ENCODE measurements around the gene METTL15. TPM values are rescaled to one million over a fixed set of nuclear protein-coding genes. Genes with fewer than 3 reads are reported as not detected.

The METTL15 gene
- total RNA-seq, 1 donor from 2014 or later = 10.3 TPM

DNA sequence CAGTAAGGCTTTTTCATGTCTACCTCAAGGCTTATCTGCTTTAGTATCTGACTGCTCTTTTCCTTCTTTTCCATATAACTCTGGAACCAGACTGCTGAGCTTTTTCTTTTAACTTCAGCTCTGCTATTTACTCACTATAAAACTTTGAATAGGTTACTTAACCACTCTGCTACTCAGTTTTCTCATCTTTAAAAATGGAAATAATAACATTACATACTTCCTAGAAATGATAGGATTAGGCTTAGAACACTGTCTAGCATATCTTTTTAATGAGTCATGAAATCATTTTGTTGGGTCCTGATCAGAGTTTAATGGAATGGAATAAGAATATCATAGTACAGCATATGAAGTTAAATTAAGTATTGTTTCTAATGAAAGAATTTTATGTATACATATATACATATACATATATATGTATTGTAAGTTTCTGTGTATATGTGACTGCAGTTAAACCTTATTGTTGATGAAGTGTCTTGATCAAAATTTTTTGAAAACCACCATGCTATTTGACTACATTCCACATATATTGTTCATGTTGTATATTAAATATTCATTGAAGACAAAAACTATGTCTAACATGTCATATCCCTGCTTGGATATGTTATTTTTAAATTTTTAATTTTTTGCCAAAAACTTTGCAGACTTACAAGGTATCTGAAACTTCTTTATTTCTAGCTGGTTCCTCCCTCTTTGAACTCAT, 120.2 kb downstream of the METTL15 start:
- Mint-ChIP-seq H3K4me1 (ENCODE audit: low read depth) (peaks cover 42% of the 10 kb centered on the region), H3K27ac (ENCODE audit: unreplicated experiment) (peak overlapping the region; percentile 83), H3K36me3 (ENCODE audit: low read depth) (peaks cover 3% of the 10 kb centered on the region), H3K27me3 (ENCODE audit: low read depth) (no peaks in the 10 kb centered on the region), H3K4me3 (ENCODE audit: unreplicated experiment) (no peak overlapping the region), H3K9me3 (ENCODE audit: low read depth) (no peaks in the 10 kb centered on the region)
- DNase-seq (ENCODE audit: low spot score) = no peak
- TF ChIP-seq, protein P1, sequence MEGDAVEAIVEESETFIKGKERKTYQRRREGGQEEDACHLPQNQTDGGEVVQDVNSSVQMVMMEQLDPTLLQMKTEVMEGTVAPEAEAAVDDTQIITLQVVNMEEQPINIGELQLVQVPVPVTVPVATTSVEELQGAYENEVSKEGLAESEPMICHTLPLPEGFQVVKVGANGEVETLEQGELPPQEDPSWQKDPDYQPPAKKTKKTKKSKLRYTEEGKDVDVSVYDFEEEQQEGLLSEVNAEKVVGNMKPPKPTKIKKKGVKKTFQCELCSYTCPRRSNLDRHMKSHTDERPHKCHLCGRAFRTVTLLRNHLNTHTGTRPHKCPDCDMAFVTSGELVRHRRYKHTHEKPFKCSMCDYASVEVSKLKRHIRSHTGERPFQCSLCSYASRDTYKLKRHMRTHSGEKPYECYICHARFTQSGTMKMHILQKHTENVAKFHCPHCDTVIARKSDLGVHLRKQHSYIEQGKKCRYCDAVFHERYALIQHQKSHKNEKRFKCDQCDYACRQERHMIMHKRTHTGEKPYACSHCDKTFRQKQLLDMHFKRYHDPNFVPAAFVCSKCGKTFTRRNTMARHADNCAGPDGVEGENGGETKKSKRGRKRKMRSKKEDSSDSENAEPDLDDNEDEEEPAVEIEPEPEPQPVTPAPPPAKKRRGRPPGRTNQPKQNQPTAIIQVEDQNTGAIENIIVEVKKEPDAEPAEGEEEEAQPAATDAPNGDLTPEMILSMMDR (IDR thresholded peaks at IDR 0.05) = no peak

DNA sequence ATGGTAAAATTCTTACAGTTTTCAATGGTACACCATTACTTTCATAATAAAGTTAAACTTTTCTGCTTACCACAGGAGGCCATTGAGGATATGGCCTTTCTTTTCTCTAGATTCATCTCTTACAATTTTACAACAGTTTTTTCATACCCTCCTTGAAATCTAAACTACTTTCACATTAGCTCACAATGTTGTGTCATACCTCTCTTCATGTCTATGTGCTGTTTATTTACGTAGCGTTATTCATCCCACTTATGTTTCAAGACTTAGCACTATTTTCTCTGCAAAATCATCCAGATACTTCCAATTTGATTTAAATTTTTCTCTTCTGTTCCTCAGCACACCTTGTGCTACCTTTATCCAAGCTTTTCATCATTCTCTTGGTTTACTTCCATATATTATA, 123.3 kb downstream of the METTL15 start:
- H3K36me3 Mint-ChIP-seq (ENCODE audit: low read depth) = peaks cover 4% of the 10 kb centered on the region
- TF ChIP-seq, protein P1 (IDR thresholded peaks at IDR 0.05) = no peak
- no peak for DNase-seq (ENCODE audit: low spot score)
- peaks cover under 1% of the 10 kb centered on the region for H3K9me3 Mint-ChIP-seq (ENCODE audit: low read depth)
- no peak overlapping the region for H3K4me3 Mint-ChIP-seq (ENCODE audit: unreplicated experiment)
- no peak overlapping the region for H3K27ac Mint-ChIP-seq (ENCODE audit: unreplicated experiment)
- no peaks in the 10 kb centered on the region for H3K27me3 Mint-ChIP-seq (ENCODE audit: low read depth)
- peaks cover 37% of the 10 kb centered on the region for H3K4me1 Mint-ChIP-seq (ENCODE audit: low read depth)

DNA sequence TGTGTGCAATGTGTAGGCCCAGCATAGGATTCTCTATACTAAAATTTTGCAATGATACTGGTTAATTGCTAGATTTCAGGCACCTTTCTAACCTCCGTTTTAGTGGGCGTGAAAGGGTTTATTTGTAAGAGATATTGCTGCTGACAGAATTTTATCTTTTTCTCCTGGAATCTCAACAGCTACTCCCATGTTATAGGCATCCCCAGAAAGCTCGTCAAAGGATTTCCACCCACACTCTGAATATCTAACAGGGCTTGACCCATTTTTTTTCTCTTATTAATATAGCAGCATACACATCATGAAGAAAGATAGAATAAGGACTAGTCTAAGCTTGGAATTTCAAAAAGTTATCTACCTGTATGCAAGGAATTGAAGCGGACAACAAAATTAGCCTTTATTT, 124.5 kb downstream of the METTL15 start:
- H3K4me1 Mint-ChIP-seq (ENCODE audit: low read depth) = peaks cover 30% of the 10 kb centered on the region
- no peak for DNase-seq (ENCODE audit: low spot score)
- peaks cover 4% of the 10 kb centered on the region for H3K36me3 Mint-ChIP-seq (ENCODE audit: low read depth)
- peaks cover 3% of the 10 kb centered on the region for H3K9me3 Mint-ChIP-seq (ENCODE audit: low read depth)
- no peaks in the 10 kb centered on the region for H3K27me3 Mint-ChIP-seq (ENCODE audit: low read depth)
- no peak overlapping the region for H3K4me3 Mint-ChIP-seq (ENCODE audit: unreplicated experiment)
- H3K27ac Mint-ChIP-seq (ENCODE audit: unreplicated experiment) = no peak overlapping the region
- TF ChIP-seq, protein P1 (IDR thresholded peaks at IDR 0.05) = no peak

DNA sequence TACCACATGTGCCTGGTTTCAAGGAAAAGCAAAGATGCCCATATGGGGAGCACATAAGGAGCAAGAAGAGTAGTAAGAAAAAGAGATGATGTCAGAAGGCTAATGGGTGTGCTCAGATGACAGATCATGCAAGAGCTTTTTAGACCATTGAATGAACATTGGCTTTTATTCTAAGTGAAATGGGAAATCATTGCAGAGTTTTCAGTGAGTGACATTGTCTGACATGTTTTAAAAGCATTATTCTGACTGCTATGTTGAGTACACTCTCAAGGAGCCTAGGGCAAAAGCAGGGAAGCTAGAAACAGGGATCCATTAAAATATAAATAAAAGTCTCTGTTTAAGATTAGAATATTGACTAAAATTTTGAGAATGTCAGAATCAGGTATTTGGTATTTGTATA, 133.6 kb downstream of the METTL15 start:
- Mint-ChIP-seq H3K36me3 (ENCODE audit: low read depth) (peaks cover 3% of the 10 kb centered on the region), H3K4me1 (ENCODE audit: low read depth) (peaks cover 26% of the 10 kb centered on the region), H3K4me3 (ENCODE audit: unreplicated experiment) (no peak overlapping the region), H3K9me3 (ENCODE audit: low read depth) (no peaks in the 10 kb centered on the region), H3K27ac (ENCODE audit: unreplicated experiment) (no peak overlapping the region), H3K27me3 (ENCODE audit: low read depth) (no peaks in the 10 kb centered on the region)
- TF ChIP-seq, protein P1 (IDR thresholded peaks at IDR 0.05) = no peak
- no peak for DNase-seq (ENCODE audit: low spot score)

DNA sequence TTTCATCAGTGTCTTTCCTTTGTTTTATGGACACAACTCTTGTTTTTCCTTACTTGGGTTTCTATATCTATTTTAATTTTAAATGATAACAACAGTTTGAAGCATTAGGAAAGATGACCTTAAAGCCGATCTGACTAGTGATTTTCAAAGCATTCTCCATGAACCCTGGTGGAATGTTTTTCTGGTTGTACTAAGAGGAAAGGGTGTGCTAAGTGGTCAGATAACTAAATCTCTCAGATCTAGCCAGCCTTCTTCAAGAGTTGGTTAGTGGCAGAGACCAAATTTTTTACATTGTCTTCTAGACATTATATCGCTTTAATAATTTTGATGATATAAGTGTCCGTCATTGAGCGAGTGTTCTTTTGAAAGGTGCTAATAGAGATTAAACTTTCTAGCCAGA, 134.4 kb downstream of the METTL15 start:
- Mint-ChIP-seq H3K27ac (ENCODE audit: unreplicated experiment) (peak overlapping the region; percentile 83), H3K4me3 (ENCODE audit: unreplicated experiment) (no peak overlapping the region), H3K4me1 (ENCODE audit: low read depth) (peaks cover 26% of the 10 kb centered on the region), H3K27me3 (ENCODE audit: low read depth) (no peaks in the 10 kb centered on the region), H3K36me3 (ENCODE audit: low read depth) (peaks cover 3% of the 10 kb centered on the region), H3K9me3 (ENCODE audit: low read depth) (no peaks in the 10 kb centered on the region)
- TF ChIP-seq, protein P1 (IDR thresholded peaks at IDR 0.05) = no peak
- no peak for DNase-seq (ENCODE audit: low spot score)
